ENCODE data around the gene TTC7B.

Gene TTC7B

DNA sequence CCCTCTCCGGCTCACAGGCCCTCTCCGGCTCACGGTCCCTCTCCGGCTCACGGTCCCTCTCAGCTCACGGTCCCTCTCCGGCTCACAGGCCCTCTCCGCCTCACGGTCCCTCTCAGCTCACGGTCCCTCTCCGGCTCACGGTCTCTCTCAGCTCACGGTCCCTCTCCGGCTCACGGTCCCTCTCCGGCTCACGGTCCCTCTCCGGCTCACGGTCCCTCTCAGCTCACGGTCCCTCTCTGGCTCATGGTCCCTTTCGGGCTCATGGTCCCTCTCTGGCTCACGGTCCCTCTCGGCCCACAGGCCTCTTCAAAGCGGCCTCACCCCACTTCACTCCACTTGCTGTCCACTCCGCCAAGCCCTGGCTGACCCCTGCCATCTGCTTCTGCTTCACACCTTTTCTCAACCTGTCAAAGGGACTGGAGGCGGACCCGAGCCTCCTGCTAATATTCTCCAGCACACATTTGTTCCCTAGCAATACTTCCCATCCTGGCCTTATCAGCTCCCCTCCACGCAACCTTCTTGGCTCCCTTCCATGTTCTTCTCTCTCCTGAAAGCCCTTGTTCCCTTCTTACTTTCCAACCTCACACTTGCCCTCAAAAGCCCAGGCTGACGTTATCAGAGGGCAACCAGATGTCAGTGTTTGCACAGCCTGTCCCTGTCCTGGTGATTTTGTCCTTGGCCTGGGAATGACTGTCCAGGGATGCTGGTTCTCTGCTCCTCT is 242.7 kb downstream of the TTC7B start:
- no peaks in the 10 kb centered on the region for H3K9me3 Mint-ChIP-seq
- H3K27ac Mint-ChIP-seq: peak overlapping the region; percentile 85
- H3K27me3 Mint-ChIP-seq: no peaks in the 10 kb centered on the region
- no peaks in the 10 kb centered on the region for H3K4me1 Mint-ChIP-seq
- H3K4me3 Mint-ChIP-seq: no peak overlapping the region
- no peaks in the 10 kb centered on the region for H3K36me3 Mint-ChIP-seq

DNA sequence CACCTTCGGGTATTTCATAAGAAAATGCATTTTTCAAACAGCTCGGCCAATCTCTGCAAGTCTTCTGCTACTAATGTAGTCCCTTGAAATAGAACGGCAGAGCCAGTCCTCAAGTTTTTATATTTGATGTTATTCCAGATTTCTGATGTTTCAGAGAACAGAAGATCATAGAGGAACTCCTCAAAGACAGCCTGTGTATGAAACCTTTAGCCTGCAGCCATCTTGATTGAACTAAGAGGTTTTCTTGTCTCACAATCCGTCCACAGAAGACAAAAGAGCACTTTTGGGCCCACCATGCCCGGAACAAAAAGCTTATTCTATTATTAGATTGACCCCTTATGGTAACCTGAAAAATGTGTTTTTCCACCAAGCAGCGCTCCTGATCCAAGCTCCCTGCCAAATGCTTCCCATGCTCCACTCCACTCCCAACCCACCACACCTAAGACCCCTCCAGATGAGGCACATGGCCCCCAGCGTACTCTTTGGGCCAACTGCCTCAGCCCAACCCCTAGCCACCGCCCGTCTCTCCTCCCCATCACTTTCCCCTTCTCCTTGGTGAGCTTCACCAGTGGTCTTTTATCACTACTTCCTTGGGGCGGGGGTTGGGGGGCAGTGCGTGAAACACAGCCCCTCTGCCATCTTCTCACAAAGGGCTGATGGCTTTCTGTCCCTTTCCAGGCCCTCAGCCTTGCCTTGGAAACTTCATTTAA is 243.6 kb downstream of the TTC7B start:
- H3K27me3 Mint-ChIP-seq: no peaks in the 10 kb centered on the region
- H3K4me3 Mint-ChIP-seq: no peak overlapping the region
- no peaks in the 10 kb centered on the region for H3K9me3 Mint-ChIP-seq
- H3K4me1 Mint-ChIP-seq: no peaks in the 10 kb centered on the region
- no peaks in the 10 kb centered on the region for H3K36me3 Mint-ChIP-seq
- no peak overlapping the region for H3K27ac Mint-ChIP-seq

DNA sequence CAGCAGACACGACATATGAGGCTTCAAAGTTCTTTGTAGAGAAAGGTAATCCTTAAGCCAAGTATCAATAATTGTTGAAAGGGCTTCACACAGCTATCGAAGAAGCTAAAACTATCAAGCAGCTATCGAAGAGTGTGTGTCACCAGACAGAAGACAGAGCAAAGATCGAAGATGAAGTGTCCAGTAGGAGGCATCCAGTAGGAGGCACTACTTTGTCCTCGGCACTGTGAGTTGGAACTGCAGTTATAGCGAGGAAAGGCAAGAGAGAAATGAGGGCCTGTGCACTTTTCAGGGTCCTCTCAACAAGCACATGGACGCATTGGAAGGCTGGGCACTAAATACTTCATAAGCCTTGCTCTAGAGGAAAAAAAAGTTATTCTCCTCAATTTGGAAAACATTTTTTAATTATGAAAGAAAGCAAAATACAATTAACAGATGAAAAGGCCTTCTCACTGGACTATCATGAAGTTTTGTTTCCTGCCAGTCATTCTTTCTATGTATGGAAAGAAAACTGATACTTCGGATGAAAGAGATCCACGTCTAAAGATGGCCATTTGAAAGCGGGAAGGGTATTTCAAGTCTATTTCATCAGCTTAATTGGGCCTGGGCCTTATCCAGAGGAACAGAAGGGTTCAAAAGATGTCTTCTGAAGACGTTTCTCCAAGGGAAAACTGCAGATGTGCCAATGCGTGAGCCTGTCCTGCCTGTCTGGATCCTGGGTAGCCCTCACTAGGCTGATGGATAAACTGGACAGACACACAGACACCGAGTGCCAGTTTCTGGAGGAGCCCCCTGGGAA is 244.9 kb downstream of the TTC7B start:
- no peak overlapping the region for H3K27ac Mint-ChIP-seq
- no peaks in the 10 kb centered on the region for H3K4me1 Mint-ChIP-seq

DNA sequence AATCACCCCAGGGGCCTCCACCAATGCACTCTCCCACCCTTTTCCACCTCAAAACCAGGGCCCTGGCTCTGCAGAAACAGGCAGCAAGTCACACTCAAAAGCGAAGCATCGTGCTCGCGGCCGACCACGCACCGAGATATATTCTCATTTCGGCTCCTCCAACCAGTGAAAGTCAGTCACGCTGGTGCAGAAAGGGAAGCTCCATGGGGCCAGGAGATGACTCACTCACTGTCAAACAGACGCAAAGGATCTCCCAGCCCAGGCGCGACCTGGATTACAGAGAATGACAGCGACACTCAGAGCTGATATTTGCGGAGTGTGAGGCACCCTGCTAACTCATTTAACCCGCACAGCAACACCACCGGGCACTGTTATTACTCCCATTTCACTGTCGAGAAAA is 245.8 kb downstream of the TTC7B start:
- Mint-ChIP-seq H3K27me3 (no peaks in the 10 kb centered on the region), H3K36me3 (no peaks in the 10 kb centered on the region), H3K4me3 (no peak overlapping the region), H3K4me1 (no peaks in the 10 kb centered on the region), H3K9me3 (no peaks in the 10 kb centered on the region), H3K27ac (no peak overlapping the region)

More for the DNA sequence above, 244.9 kb downstream of the TTC7B start:
- no peaks in the 10 kb centered on the region for H3K9me3 Mint-ChIP-seq
- H3K27me3 Mint-ChIP-seq: no peaks in the 10 kb centered on the region
- H3K4me3 Mint-ChIP-seq: no peak overlapping the region
- H3K36me3 Mint-ChIP-seq: no peaks in the 10 kb centered on the region

DNA sequence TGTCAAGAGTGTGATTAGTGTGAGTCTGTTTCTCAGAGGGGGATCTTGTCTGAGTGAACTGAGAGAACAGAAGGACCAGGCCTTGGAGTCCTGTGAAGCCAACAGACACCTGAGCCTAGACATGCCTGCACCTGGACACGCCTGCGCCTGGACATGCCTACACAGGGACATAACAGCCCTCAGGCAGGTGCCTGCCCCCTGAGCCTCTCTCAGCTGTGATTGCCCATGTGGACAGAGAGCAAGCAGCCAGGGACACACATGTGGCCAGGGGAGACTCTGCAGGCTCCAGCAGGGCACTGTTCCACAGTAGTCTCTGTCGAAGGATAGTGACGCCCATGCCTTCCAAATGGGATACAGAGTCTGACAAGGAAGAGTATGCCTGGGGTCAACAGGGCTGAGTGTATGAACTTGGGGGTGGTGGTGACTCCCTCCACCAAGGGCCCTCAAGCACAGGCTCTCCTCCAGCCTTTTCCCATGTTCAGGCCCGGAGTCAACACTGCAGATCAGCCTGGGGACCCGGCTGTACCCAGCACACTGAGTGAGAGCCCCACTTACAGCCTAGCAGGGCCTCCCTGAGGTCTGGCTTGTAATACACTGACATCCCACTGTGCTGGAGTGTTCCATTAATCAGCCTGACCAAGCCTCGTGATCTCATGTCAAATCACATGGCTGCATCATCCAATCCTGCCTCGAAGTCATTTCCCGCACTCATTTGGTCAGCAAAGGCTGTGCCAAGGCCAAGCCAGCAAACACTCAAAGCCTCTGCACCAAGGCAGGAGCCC is 246.4 kb downstream of the TTC7B start:
- Mint-ChIP-seq H3K4me3 (no peak overlapping the region), H3K4me1 (no peaks in the 10 kb centered on the region), H3K9me3 (no peaks in the 10 kb centered on the region), H3K27me3 (no peaks in the 10 kb centered on the region), H3K27ac (no peak overlapping the region), H3K36me3 (no peaks in the 10 kb centered on the region)

DNA sequence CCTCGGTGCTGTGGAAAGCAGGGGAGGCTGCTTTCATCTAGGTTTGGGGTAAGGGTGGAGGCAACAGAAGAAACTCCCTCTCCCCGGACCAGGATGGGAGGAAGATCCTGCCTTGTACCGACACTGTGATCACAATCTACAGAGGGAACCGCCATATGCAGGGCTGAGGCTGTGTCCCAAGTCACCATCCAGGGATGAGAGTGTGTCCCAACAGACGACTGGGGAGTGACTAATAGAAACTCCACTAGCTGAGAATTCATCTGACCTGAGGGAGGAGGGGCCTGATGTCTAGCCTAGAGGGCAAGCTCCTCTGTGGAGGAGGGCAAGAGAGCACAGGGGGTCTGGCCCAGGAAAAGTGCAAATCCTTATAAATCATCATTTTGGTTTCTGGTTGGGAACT is 247.0 kb downstream of the TTC7B start:
- H3K36me3 Mint-ChIP-seq: no peaks in the 10 kb centered on the region
- no peaks in the 10 kb centered on the region for H3K27me3 Mint-ChIP-seq
- no peaks in the 10 kb centered on the region for H3K4me1 Mint-ChIP-seq
- H3K9me3 Mint-ChIP-seq: no peaks in the 10 kb centered on the region
- H3K4me3 Mint-ChIP-seq: no peak overlapping the region
- no peak overlapping the region for H3K27ac Mint-ChIP-seq

DNA sequence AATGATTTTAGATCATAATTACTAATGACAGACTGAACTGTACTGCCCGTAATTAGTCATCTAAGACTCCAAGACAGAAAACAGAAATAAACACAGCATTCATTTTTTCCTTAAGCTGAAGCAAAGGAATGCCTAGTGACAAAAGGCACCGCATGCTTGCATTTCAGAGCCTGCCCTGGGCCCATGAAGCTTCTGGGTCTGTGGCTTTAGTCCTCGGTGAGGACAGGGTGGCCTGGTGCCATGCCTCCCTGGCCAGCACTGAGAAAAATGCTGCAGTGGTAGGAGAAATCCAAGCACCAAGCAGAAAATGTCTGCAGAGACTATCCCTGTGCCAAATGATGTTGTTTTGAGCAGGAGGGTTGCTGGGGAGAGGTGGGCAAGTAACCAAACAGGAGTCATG is 247.8 kb downstream of the TTC7B start:
- Mint-ChIP-seq H3K4me1 (no peaks in the 10 kb centered on the region), H3K27me3 (no peaks in the 10 kb centered on the region), H3K36me3 (no peaks in the 10 kb centered on the region), H3K4me3 (no peak overlapping the region), H3K27ac (no peak overlapping the region), H3K9me3 (no peaks in the 10 kb centered on the region)

DNA sequence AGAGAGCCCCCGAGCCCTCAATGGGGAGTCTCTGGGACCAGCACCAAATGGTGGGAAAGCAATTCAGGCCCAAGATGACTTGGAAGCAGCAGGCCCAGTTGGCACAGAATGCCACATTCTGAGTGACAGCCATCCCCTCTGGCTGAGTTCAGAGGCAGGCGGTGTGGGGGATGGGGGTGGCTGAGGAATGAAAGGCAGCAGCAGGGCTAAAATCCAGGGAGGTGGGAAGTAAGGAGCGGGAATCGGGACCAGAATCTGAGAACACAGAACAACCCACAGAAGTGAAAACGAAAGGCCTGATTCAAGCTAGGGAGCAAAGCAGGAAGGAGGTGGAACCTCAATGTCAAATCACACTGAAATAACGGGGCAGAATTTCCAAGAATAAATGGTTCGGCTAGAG is 248.2 kb downstream of the TTC7B start:
- no peak overlapping the region for H3K27ac Mint-ChIP-seq
- no peaks in the 10 kb centered on the region for H3K9me3 Mint-ChIP-seq
- no peak overlapping the region for H3K4me3 Mint-ChIP-seq
- H3K27me3 Mint-ChIP-seq: no peaks in the 10 kb centered on the region
- no peaks in the 10 kb centered on the region for H3K36me3 Mint-ChIP-seq
- no peaks in the 10 kb centered on the region for H3K4me1 Mint-ChIP-seq

DNA sequence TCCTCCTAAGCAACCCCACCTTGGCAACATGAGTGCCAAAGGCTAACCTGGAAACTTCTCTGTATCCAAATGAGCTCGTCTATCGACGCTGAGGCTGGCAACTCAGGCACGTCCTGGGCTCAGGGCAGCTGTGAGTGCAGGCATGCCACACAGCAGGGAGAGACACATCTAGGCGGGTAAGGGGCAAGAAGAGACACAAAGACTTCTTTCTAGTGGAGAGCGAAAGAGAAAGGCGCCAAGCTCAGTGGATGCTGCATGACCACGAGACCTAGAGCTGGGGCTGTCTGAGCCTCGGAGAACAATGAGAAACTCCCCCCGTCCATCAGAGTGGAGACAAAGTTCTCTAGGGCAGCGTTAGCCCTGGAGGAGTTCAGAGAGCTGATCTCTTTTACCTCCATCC is 249.0 kb downstream of the TTC7B start:
- H3K27me3 Mint-ChIP-seq: no peaks in the 10 kb centered on the region
- no peaks in the 10 kb centered on the region for H3K4me1 Mint-ChIP-seq
- no peaks in the 10 kb centered on the region for H3K9me3 Mint-ChIP-seq
- no peak overlapping the region for H3K4me3 Mint-ChIP-seq
- H3K27ac Mint-ChIP-seq: no peak overlapping the region
- H3K36me3 Mint-ChIP-seq: no peaks in the 10 kb centered on the region

DNA sequence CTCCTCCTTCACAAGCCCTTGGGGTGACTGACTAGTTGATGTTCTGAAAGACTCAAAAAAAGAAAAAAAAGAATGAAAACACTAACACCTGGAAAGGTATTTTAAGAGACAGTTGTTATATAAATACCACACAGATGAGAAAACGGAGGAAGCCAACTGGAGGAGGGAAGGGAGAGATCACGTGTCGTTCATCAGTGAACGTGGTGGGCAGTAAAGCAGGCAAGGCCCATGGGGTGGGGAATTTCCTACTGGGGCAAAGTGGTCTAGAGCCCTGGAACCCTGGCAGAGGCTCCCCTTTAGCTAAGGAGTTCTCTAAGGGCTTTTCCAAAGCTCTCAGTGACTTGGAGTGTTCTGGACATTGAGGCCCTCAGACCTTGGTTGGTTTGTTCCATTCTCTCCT is 249.7 kb downstream of the TTC7B start:
- Mint-ChIP-seq H3K27me3 (no peaks in the 10 kb centered on the region), H3K4me1 (no peaks in the 10 kb centered on the region), H3K4me3 (no peak overlapping the region), H3K9me3 (no peaks in the 10 kb centered on the region), H3K36me3 (no peaks in the 10 kb centered on the region), H3K27ac (no peak overlapping the region)

DNA sequence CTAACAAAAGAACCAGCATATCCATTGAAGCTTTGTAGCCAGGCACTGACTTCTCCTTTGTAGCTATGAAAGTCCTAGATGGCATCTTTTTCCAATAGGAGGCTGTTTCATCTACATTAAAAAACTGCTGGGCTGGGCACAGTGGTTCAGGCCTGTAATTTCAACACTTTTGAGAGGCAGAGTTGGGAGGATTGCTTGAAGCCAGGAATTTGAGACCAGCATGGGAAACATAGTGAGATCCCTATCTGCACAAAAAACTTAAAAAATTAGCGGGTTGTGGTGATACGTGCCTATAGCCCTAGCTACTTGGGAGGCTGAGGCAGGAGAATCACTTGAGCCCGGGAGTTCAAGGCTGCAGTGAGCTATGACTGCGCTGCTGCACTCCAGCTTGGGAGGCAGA is 251.7 kb downstream of the TTC7B start:
- Mint-ChIP-seq H3K4me3 (no peak overlapping the region), H3K27ac (no peak overlapping the region), H3K27me3 (no peaks in the 10 kb centered on the region), H3K9me3 (no peaks in the 10 kb centered on the region), H3K36me3 (no peaks in the 10 kb centered on the region), H3K4me1 (no peaks in the 10 kb centered on the region)

DNA sequence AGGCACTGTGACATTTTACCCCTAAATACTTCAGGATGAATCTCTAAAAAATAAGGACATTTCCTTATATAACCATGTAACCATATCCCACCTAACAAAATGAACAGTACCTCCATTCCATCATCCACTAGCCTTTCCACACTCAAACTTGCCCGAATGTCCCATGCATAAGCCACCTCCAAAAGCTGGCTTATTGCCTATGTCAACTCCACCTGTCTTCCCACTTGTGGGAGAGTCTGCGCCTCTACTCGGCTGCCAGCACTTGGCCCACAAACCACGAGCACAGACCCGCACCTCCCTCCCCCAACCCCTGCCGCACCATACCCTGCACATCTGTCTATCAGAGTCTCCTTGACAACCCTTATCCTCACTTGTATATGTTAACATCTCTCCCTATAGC is 253.6 kb downstream of the TTC7B start:
- Mint-ChIP-seq H3K36me3 (no peaks in the 10 kb centered on the region), H3K4me1 (no peaks in the 10 kb centered on the region), H3K27me3 (no peaks in the 10 kb centered on the region), H3K9me3 (no peaks in the 10 kb centered on the region), H3K4me3 (no peak overlapping the region), H3K27ac (no peak overlapping the region)

DNA sequence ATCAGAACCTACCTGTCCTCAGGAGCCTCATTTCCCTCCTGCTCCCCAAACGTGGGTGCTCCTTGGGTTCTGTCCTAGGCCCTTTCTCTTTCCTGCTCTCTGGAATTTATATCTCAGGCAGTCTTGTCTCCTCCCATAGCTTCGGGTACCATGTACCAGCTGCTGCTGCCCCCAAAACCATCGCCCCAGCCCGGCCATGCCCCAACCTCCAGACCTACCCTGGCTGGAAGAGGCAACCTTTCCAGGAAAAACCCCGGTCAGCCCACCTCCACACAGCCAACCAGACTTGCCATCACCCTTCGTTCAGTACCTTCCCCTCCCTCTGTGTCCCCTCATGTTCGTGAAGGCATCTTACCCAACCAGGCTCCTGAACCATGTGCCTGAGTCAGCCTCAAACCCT is 254.3 kb downstream of the TTC7B start:
- no peaks in the 10 kb centered on the region for H3K9me3 Mint-ChIP-seq
- H3K4me3 Mint-ChIP-seq: no peak overlapping the region
- no peak overlapping the region for H3K27ac Mint-ChIP-seq
- no peaks in the 10 kb centered on the region for H3K27me3 Mint-ChIP-seq
- H3K36me3 Mint-ChIP-seq: no peaks in the 10 kb centered on the region
- H3K4me1 Mint-ChIP-seq: no peaks in the 10 kb centered on the region

DNA sequence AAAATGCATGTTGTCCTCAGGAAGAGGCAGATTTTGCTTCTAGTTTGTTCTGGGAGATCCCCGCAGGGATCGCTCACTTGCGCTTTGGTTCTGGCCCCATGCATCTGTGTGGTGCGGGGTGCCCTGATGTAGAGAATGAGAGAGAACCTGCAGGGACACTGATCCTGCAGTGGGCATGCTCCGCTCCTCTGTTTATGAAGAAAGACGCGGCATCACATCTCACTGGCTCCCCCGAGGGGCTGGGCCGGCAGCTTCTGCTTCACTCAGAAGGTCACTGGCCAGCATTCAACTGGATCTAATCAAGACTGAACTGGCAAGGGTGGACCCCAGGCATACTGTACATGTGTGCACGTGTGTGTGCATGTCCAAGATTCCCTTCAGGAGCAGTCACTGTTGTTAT is 255.2 kb downstream of the TTC7B start:
- H3K4me1 Mint-ChIP-seq: no peaks in the 10 kb centered on the region
- no peaks in the 10 kb centered on the region for H3K27me3 Mint-ChIP-seq
- H3K27ac Mint-ChIP-seq: no peak overlapping the region
- H3K36me3 Mint-ChIP-seq: no peaks in the 10 kb centered on the region
- no peak overlapping the region for H3K4me3 Mint-ChIP-seq
- H3K9me3 Mint-ChIP-seq: no peaks in the 10 kb centered on the region

DNA sequence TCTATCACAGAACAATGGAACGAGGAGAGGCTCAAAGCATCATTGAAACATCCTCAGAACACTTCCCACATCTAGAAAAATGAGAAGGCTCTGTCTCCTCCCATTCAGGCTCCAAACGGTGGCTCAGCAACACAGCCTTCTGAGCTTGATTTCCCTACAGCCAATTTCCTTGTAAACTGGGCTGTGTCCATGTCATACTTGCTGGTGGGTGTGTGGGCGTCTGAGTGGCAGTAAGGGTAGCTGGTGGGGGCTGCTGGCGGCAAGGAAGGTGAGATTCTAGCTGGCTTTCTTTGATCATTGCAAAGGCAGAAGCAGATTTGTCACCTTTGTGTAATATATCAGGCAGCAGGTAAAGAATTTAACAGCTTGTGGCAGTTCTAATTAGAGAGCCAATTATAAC is 255.7 kb downstream of the TTC7B start:
- Mint-ChIP-seq H3K27me3 (no peaks in the 10 kb centered on the region), H3K27ac (no peak overlapping the region), H3K9me3 (no peaks in the 10 kb centered on the region)

More for the DNA sequence above, 255.7 kb downstream of the TTC7B start:
- H3K4me3 Mint-ChIP-seq: no peak overlapping the region
- H3K36me3 Mint-ChIP-seq: no peaks in the 10 kb centered on the region
- no peaks in the 10 kb centered on the region for H3K4me1 Mint-ChIP-seq
